Measurements from ENCODE around the gene MYADML2. TPM values are rescaled to one million over a fixed set of nuclear protein-coding genes. Genes with fewer than 3 reads are reported as not detected.

MYADML2 gene
- total RNA-seq, 2 donors from 2014 or later: not detected

GRCh38 chr17:81960130-81960958, 13.3 kb upstream of the MYADML2 start:
- TF ChIP-seq CTCF (conservative IDR thresholded peaks at IDR 0.05): no peak
- DNase-seq: peak; percentile 84
- Mint-ChIP-seq H3K4me1 (peaks cover 19% of the 10 kb centered on the region), H3K27ac (no peak overlapping the region), H3K27me3 (ENCODE audit: insufficient read depth) (peaks cover 56% of the 10 kb centered on the region), H3K36me3 (ENCODE audit: low read depth) (no peaks in the 10 kb centered on the region), H3K4me3 (peak overlapping the region; percentile 40), H3K9me3 (no peaks in the 10 kb centered on the region)
- H3K9ac ChIP-seq (ENCODE audit: extremely low read depth, low read length, poor library complexity, severe bottlenecking): no peak overlapping the region
- no peaks in the 10 kb centered on the region for H3K36me3 ChIP-seq (ENCODE audit: control insufficient read depth, insufficient read depth, low read length)
- WGBS, 2 experiments (ENCODE audit: insufficient coverage in 1 of 2, insufficient read length in 1 of 2): 4 to 7% methylated on average over 32 to 98 of the region's 98 CpGs
- peaks cover 59% of the 10 kb centered on the region for H3K27me3 ChIP-seq (ENCODE audit: control insufficient read depth, insufficient read depth, low read length, poor library complexity, severe bottlenecking)
- H3K27ac ChIP-seq (ENCODE audit: low read depth, low read length): no peak overlapping the region
- H3K4me3 ChIP-seq (ENCODE audit: low read length): no peak overlapping the region
- no peaks in the 10 kb centered on the region for H3K9me3 ChIP-seq (ENCODE audit: control insufficient read depth, low read length)
- H3K4me1 ChIP-seq (ENCODE audit: control insufficient read depth, insufficient read depth, low read length): no peaks in the 10 kb centered on the region

DNA sequence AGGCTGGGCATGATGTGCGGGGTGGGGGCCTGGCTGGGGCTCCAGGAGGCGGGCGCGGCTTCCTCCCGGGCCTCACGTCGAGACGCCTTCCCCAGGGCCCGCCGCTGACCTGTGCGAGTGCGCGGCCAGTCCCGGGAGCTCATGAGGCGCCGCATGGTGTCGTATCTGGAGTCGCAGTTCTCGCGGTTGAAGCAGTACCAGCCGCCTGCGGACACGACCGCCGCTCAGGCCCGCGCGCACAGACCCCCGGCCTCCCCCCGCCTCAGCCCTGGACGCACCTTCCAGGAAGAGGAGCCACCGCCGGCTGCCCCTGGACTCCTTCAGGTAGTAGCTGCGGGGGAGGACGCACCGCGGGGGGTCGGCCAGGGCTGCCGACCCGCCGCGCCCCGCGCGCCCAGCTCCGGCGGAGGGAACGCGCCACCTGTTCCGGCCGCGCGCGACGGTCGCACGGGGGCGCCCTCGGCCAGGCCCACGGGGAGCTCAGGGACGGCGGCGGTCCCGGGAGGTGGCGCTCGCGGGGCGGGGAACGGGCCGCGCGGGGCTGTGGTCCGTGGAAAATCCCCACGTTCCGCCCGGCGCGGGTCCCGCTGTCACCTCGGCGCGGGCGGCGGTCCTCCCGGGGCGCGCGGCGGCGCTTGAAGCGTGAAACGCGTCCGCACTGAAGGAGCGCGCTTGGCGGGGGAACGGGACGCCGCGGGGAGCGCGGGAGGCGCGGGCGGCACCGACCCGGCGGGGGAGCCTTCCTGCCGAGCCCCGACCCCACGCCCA, 12.5 kb upstream of the MYADML2 start:
- Mint-ChIP-seq H3K27ac (no peak overlapping the region), H3K4me3 (peak overlapping the region; percentile 45), H3K36me3 (ENCODE audit: low read depth) (no peaks in the 10 kb centered on the region), H3K9me3 (no peaks in the 10 kb centered on the region), H3K27me3 (ENCODE audit: insufficient read depth) (peaks cover 52% of the 10 kb centered on the region), H3K4me1 (peaks cover 19% of the 10 kb centered on the region)
- H3K27me3 ChIP-seq (ENCODE audit: control insufficient read depth, insufficient read depth, low read length, poor library complexity, severe bottlenecking): peaks cover 55% of the 10 kb centered on the region
- whole genome bisulfite sequencing, 2 experiments (ENCODE audit: insufficient coverage in 1 of 2, insufficient read length in 1 of 2): 7 to 10% methylated on average over 13 to 112 of the region's 112 CpGs
- H3K4me3 ChIP-seq (ENCODE audit: low read length): no peak overlapping the region
- H3K9ac ChIP-seq (ENCODE audit: extremely low read depth, low read length, poor library complexity, severe bottlenecking): no peak overlapping the region
- H3K27ac ChIP-seq (ENCODE audit: low read depth, low read length): no peak overlapping the region
- no peaks in the 10 kb centered on the region for H3K9me3 ChIP-seq (ENCODE audit: control insufficient read depth, low read length)
- H3K36me3 ChIP-seq (ENCODE audit: control insufficient read depth, insufficient read depth, low read length): no peaks in the 10 kb centered on the region
- TF ChIP-seq CTCF (conservative IDR thresholded peaks at IDR 0.05): peak; percentile 62
- no peaks in the 10 kb centered on the region for H3K4me1 ChIP-seq (ENCODE audit: control insufficient read depth, insufficient read depth, low read length)
- DNase-seq: peak; percentile 90

DNA sequence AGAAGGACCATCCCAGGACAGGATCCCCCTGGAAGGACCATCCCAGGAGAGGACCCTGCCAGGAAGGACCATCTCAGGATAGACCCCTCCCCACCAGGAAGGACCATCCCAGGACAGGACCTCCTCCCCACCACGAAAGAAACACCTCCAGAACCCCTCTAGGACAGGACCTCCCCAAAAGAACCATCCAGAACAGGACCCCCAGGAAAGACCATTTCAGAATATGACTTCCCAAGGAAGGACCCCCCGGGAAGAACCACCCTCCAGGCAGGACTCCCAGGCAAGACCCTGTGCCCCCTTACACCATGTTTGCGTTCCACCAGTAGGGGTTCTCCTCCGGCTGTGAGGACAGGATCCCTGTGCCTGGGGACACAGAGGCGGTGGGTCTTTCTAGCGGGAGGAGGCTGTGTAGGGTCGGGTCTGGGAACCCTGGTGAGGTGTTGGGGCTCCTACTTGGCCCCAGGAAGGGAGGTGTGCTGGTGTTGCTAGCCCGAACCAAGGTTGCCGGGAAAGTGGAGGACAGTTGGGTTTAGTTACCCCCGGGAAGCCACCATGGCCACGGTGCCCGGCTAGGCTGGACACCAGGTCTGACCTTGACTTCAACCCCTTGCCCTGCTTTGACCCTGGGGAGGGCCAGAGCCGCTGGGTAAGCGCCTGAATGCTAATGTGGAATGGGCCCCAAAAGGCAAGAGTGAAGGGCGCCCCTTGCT, 11.8 kb upstream of the MYADML2 start:
- H3K36me3 ChIP-seq (ENCODE audit: control insufficient read depth, insufficient read depth, low read length): no peaks in the 10 kb centered on the region
- Mint-ChIP-seq H3K9me3 (no peaks in the 10 kb centered on the region), H3K27ac (no peak overlapping the region), H3K4me1 (peaks cover 12% of the 10 kb centered on the region), H3K36me3 (ENCODE audit: low read depth) (no peaks in the 10 kb centered on the region), H3K4me3 (peak overlapping the region; percentile 45), H3K27me3 (ENCODE audit: insufficient read depth) (peaks cover 47% of the 10 kb centered on the region)
- no peaks in the 10 kb centered on the region for H3K9me3 ChIP-seq (ENCODE audit: control insufficient read depth, low read length)
- no peak overlapping the region for H3K27ac ChIP-seq (ENCODE audit: low read depth, low read length)
- 78 to 88% methylated on average over 9 to 15 of the region's 15 CpGs for WGBS, 2 experiments (ENCODE audit: insufficient coverage in 1 of 2, insufficient read length in 1 of 2)
- H3K4me3 ChIP-seq (ENCODE audit: low read length): no peak overlapping the region
- TF ChIP-seq CTCF (conservative IDR thresholded peaks at IDR 0.05): no peak
- H3K4me1 ChIP-seq (ENCODE audit: control insufficient read depth, insufficient read depth, low read length): no peaks in the 10 kb centered on the region
- peaks cover 53% of the 10 kb centered on the region for H3K27me3 ChIP-seq (ENCODE audit: control insufficient read depth, insufficient read depth, low read length, poor library complexity, severe bottlenecking)
- no peak overlapping the region for H3K9ac ChIP-seq (ENCODE audit: extremely low read depth, low read length, poor library complexity, severe bottlenecking)
- peak; percentile 58 for DNase-seq
